GM21723 (cell line): Measurements from ENCODE around the gene KLHL28.

Experiments used
- ATAC-seq: cut with Tn5 transposase; IDR thresholded peaks from one replicate; pipeline ENCODE4 v1.9.1; 2021; ENCODE audit warnings: mild to moderate bottlenecking, moderate library complexity; ENCODE audit not compliant: unreplicated experiment

Gene KLHL28

DNA sequence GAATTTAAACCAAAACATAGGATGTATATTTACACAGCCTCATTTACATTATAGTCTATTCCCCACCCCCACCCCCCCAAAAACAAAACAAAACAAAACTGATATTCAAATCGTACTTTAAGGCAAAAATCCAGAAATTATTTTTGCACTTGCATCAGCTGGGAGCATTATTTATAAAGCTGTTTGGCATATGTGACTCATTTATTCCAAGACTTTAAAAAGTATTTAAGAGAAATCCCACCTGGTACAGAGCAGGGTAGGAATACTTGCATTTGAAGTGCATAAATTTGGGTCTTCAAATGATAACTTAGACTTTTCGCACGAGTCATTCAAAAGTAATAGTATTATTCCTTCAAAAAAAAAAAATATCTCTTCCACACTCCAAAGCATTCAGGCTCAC is 1.1 kb downstream of the KLHL28 start:
- ATAC-seq, result no peak

DNA sequence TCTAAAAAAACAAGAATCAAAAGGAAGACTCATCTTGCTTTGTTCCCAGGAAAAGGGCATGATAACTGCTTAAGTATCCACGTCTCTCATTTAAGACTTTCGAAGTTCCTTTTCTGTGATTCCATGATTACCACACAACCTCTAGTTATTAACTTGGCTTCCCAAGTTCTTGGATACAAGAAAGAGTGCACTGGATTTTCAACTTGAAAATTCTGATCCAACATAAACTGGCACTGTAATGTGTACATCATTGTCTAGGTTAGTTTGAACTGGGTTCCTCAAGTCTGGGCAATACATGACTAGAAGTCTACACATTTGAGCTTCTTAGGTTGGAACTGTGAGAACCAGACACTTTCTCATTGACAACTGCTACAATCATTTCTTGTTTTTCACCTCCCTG is 1.6 kb downstream of the KLHL28 start:
- ATAC-seq, result no peak

DNA sequence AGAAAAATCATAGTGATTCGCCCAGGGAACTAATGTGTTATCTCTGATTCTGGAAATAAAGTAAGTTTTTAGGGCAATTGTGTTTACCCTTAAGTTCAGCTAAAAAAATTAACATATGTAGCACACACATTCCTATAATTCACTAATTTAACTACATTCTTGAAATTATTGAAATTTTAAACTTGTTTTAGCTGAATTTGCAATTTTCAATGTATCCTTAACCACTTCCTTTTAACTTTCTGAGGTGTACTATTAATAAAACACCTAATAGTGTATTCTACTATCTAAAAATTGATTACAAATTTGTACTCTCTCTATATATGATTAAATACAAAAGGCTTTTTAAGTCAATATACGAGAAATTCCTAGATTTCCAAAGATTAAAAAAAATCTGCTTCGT is 2.2 kb downstream of the KLHL28 start:
- ATAC-seq, result no peak

DNA sequence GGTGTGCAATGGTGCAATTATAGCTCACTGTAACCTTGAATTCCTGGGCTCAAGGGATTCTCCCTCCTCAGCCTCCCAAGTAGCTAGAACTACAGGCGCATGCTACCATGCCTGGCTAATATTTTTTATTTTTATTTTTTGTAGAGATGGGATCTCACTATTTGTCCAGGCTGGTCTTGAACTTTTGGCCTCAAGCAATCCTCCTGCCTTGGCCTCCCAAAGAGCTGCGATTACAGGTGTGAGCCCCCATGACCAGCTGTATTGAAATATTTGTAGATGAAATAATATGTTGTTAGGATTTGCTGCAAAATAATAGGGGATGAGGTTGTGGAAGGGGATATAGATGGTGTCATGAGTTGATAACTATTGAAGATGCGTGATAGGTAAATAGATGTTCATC is 4.9 kb downstream of the KLHL28 start:
- ATAC-seq, result no peak

DNA sequence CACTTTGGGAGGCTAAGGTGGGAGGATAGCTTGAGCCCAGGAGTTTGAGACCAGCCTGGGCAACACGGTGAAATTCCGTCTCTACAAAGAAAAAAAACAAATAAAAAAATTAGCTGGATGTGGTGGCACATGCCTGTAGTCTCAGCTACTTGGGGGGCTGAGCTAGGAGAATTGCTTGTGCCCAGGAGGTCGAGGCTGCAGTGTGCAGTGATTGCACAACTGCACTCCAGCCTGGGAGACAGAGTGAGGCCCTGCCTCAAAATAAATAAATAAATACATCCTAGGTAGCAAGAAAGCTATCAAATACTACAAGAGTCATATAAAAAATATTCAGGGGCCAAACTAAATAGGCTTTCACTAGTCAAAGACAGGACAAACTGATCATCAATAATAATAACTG is 6.2 kb downstream of the KLHL28 start:
- no peak for ATAC-seq

DNA sequence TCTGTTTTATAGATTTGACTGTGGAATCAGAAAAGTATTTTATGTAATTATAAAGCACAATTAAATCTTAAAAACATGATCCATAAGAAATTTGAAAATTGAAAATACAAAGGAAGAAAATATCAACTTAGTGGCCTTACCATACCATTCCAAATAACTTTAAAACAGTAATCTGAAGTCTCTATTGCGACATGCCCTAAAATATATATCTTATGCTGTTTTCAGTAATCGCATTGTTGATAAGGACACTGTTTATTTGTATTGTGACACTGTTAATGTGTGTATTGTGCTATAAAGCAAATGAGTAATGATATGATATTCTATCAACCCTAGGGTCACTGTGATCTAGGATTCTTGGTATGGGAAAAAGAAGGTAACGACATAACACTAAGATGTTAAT is 7.0 kb downstream of the KLHL28 start:
- no peak for ATAC-seq

DNA sequence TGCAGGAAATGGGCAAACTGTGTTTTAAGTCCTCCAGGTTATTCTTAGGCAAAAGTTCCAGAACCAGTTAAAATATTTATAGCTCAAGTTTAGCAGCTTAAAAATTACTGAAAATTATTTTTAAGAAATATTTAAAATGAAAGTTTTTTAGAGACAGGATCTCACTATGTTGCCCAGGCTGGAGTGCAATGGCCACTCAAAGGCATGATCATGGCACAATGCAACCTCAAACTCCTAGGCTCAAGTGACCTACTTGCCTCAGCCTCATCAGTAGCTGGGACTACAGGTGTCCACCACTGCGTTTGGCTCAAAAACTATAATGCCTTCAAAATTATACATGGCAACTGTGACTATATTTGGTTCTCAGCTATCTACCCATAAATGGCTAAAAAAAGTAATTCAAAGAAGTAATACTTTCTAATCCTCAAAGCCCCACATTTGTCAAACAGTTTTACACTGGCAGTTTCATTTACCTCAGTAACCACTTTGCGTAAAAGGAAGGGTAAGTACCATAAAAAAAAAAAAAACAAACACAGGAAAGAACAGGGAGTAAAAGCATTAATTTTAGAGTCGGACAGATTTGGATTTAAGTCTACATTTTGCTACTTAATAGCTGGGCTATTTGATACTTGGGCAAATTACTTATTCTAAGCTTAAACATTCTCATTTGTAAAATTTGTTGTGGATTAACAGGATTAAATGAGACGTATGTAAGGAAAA is 9.2 kb downstream of the KLHL28 start:
- no peak for ATAC-seq

DNA sequence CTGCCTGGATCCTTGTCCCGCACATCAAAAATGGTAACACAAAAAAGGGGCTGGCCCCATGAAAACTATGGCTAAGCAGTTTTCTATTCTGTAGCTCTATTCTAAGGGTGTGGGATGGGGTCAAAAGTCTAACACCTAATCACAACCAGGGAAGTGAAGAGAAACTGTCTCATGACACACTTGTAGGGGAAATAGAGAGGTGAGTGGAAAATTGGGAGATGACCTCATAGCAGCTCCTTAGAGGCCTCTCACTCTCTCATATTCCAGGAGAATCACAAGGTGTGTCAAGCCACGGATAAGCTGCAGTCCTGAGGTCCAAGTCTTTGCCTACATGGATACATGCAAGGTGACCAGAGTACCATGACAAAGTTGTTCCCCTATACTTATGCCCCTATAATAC is 10.7 kb downstream of the KLHL28 start:
- no peak for ATAC-seq

DNA sequence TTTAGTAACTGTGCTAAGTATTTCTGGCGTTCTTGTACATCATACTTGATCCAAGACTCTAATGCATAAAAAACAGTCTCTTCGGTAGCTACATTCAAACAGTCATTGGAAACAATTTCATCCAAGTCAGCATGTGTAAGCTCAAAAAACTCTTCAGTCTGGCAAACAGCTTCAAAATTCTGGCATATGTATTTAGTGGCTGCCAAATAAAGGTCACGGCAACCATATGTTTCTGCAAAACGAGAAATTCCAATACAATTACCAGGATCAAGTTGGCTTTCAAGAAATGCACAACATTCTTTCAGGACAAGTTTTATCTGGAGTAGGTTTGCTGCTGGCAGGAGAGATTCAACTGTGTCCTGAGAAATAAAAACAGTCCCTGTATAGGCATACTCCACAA is 16.5 kb downstream of the KLHL28 start:
- ATAC-seq, result no peak

DNA sequence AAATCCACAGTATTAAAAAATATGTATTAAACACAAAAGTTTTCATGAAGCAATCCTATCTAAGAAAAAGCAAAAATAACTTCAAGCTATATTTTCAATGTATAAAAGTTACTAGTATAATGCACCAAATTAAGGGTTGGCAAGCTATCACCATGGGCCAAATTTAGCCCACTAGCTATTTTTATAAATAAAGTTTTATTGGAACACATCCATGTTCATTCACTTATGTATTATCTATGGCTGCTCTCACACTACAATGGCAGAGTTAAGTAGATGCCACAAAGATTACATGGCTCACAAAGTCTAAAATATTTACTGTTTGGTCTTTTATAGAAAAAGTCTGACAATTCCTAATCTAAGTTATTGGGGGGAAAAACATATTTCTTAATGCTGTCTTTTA is 17.6 kb downstream of the KLHL28 start:
- no peak for ATAC-seq

DNA sequence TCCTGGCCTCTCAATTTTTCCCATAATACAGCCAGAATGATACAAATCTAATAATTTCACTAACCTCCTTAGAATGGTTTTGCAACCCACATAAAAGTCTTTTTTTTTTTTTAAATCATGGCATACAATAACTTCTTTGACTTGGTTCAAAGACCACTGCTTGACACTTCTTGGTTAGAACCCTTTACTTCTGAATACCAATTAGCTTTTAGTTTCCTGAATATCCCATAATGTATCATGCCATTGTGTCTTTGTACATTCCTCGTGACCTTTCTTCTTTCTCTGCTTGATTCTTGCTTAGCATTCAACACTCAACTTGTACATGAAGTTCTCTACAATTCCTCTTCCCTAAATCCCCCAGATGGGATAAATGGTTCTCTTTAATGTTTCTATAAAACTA is 19.3 kb downstream of the KLHL28 start:
- no peak for ATAC-seq

DNA sequence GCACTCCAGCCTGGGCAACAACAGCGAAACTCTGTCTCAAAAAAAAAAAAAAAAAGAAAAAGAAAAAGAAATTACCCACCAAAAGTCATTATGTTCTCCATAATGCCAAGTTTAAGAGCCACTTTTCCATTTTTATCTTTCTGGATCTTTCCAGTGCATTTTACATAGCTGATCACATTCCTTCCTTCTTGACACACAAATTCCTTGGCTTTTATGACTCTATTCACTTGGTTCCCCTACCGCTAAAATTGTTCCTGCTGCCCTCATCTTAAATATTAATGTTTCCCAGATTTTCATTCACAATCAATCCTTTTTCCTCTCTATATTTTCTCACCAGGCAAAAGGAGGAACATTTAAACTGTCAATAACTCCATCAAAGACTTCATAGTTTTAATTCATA is 20.2 kb downstream of the KLHL28 start:
- no peak for ATAC-seq

DNA sequence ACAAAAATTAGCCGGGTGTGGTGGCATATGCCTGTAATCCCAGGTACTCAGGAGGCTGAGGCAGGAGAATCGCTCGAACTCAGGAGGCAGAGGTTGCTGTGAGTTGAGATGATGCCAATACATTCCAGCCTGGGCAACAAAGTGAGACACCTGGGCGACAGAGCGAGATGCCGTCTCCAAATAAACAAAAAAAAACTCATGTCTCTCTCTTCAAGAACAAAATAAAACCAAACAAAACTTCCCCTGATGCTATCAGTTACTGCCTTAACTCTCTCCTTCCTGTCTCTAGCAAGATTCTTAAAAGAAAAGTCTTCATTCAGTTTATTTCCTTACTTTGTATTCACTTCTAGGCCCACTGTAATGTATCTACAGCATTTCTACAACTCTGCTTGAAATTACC is 20.8 kb downstream of the KLHL28 start:
- no peak for ATAC-seq

DNA sequence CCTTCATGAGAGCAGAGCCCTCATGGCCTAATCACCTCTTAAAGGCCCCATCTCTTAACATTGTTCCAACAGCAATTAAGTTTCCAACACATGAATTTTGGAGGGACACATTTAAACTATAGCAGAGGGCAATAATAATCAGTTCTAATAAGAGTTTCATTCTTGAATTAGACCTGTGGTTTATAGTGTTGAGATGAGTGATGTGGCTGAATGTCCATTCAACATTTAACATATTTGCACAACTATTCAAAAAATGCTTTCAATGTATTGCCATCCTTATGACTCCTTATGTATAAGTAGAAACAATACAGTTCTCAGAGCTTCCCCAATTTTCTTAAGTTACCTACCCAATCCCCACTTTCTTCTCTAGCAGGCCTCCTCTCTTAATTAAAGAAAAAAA is 21.5 kb downstream of the KLHL28 start:
- no peak for ATAC-seq

DNA sequence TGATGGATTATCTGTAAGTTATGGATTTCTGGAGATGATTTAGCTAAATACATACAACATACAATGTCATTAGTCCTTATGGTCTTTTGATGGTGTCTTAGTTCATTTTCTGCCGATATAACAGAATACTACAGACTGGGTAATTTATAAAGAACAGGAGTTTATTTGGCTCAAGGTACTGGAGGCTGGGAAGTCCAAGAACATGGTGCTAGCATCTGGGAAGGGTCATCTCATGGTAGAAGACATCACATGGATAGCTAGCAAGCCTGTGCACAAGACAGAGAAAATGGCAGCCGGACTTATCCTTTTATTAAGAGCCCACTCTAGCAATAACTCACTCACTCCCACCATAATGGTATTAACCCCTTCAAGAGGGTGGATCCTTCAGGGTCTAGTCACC is 24.2 kb downstream of the KLHL28 start:
- no peak for ATAC-seq

DNA sequence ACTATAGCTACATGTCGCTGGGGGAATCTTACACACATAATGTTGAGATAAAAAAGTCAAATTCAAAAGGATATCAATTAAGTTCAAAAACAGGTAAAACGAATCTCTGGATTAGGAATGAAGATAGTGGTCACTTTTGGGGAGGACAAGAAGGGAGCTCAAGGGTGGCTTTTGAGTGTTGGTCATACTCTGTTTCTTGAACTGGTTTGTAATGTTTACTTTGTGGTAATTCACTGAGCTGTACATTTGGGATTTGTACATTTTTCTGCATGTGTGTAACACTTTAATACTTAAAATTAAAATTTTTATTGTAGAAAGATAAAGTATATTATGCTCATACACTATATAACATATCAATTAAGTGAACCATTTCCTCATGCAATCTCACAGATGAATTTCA is 26.6 kb downstream of the KLHL28 start:
- no peak for ATAC-seq

DNA sequence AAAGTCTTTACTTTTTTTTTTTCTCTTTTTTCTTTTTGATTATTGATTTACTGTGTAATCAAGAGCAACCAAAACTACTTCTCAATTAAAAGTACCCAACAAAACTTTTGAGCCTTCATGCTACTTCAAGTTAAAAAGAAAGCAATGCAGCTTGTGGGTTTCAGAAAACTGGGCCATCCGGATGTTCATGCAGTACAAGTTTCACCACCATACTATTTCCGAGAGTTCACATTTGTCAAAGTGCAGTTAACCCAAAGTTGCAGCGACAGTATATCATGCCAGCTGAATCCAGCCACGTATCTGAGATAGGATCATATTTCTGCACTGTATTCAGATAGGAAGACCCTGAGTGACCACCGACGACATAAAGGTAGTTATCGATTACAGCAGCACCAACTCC is 33.0 kb downstream of the KLHL28 start:
- ATAC-seq, result no peak

DNA sequence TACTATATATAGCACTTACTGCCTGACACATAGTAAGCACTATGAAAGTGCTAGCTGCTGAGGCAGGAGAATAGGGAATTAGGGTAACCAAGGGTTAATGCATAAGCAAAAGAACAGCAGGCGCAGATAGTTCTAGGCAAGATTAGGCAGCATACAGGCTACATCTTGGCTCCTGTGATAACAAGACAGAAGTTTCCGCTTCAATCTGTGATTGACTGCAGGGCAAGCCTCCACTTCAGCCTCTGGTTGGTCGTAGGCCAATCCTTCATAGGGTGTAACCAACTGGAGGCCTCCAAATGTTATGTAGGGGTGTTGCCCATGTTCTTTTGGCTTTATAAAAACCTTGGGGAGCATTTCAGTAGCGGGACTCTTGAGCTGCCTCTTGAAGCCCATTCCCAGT is 46.9 kb downstream of the KLHL28 start:
- no peak for ATAC-seq

DNA sequence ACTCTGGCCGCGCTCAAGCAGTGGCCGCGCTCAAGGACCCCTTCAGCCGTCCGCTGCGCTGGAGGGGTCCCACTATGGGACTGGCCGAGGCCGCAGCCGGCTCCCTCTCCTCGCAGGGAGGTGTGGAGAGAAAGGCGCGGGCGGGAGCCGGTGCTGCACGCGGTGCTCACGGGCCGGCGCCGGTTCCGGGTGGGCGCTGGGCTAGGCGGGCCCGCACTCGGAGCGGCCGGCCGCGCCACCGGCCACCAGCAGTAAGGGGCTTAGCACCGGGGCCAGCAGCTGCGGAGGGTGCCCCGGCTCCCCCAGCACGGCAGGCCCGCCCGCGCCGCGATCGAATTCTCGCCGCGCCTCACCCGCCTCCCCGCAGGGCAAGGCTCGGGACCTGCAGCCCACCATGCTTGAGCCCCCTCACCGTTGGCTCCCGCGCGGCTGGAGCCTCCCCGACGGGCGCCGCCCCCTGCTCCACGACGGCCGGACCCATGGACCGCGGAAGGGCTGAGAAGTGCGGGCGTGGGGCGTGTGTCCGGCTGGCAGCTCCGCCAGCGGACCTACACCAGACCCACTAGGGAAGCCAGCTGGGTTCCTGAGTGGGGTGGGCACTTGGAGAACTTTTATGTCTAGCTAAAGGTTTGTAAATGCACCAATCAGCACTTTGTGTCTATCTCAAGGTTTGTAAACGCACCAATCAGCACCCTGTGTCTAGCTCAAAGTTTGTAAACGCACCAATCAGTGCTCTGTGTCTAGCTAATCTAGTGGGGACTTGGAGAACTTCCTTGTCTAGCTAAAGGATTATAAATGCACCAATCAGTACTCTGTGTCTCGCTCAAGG is 49.5 kb downstream of the KLHL28 start:
- no peak for ATAC-seq

DNA sequence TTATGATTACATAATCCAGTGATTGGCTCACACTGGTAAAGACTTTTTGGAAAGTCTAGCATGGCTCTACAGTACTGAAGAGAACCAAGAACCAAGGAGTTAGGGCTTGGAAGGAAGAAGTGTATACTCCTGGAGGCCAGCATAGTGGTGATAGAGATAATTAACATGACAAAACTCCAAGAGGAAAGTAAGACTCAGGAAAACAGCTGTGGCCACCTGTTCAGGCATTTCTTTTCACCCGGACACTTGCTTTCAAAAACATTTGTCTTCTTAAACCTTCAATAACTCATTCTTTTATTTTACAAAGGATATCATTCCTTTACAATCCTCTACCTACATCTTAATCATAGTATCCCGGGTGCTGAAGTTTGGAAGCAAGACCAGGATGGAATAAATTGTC is 50.9 kb downstream of the KLHL28 start:
- ATAC-seq, result no peak

DNA sequence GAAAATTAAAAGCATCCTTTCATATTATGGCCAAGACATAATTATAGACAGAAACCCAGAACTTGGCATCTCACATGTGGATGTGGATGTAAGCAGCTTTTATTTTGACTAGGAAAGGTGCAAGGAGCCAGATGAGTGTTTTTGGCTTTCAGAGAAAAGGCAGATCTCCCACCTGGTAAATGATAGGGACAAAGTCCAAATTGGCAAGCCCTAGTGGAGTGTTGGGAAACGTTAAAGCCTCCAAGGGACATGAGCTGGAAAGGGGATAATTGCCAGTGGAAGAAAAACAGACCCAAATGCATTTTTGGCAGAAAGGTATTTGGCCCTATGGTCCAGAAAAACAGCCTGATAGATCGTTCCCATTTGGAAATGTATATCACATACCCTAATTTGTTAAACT is 60.1 kb downstream of the KLHL28 start:
- no peak for ATAC-seq

DNA sequence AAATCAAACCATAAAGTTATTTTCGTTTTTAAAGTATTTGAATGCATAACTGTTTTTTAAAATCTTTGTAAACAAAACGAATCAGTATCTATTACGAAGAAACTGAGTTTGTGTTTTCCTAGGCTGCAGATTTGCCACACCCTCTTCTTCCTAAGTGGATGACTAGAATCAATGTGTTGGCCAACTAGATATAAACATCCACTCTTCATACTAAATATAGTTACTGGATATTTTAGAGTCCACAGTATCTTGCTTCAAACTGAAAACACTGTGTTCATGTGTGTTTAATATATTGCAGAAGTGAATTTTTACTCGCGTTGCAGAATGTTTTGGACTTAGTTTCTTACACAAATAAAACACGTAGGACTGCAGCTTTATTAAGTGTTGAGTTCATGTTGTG is 63.2 kb downstream of the KLHL28 start:
- ATAC-seq, result no peak

DNA sequence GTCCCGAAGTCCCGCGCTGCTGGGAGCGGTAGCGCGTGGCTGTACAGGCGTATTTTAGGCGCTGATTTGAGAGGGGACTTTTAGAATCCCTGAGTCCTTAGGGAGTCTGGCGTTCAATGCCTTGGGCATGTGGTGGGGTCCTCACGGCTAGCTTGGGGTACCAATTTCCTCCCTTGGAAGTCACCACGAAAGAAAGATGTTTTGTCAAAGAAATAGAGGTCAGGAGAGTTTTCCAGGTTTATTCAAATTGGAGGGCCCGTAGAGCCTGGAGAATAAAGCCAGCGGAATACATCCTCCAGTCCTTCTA is 63.9 kb downstream of the KLHL28 start:
- ATAC-seq, result no peak
